ENCODE results near the gene NUP62CL.
A peak's percentile ranks its signal among the peaks of the same experiment; 100 is the strongest.

Gene NUP62CL

GRCh38 chrX:107146670-107147069 is 59.6 kb downstream of the NUP62CL start:
- no peak for DNase-seq

- DNase-seq, result no peak
Measured at GRCh38 chrX:107135965-107136307, 70.3 kb downstream of the NUP62CL start.

GRCh38 chrX:107135049-107135964 is 70.9 kb downstream of the NUP62CL start:
- DNase-seq, result no peak

GRCh38 chrX:107123750-107124149 is 82.5 kb downstream of the NUP62CL start:
- DNase-seq, result no peak

- no peak for DNase-seq
Measured at GRCh38 chrX:107119283-107119682, 87.0 kb downstream of the NUP62CL start.

GRCh38 chrX:107118322-107119147 is 87.7 kb downstream of the NUP62CL start, which contains the start of gene RBM41:
RBM41 (minus strand) TSS chrX:107118822; CDS start chrX:107118773, 49 bp downstream.
- peak; percentile 88 for DNase-seq

- no peak for DNase-seq
Measured at GRCh38 chrX:107117993-107118321, 88.3 kb downstream of the NUP62CL start.

GRCh38 chrX:107107459-107107858 is 98.8 kb downstream of the NUP62CL start:
- DNase-seq, result no peak

GRCh38 chrX:107102980-107103379 is 103.3 kb downstream of the NUP62CL start:
- peak; percentile 4 for DNase-seq

- DNase-seq, result no peak
Measured at GRCh38 chrX:107076158-107076557, 130.1 kb downstream of the NUP62CL start.

Data from eye (tissue), 1 donor.